Measurements from ENCODE around the gene PLB1.

DNA sequence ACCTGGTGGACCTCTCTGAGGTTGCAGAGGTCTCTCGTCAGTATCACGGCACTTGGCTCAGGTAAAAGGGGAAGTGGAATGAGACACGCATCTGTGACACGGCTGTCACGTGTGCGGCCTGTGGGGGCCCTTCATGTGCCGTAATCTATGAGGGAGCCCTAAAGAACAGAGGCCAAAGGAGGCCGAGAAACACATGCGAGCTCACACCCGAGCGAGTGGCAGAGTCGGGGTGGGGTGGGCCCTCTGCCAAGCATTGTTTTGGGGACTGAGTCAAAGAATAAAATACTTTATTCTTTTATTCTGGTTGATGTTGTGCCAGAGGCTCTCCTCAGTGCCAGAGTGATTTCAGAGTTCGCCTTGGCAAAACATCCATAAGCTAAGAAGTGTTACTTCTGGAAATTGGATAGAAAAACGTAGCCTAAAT lies 43.3 kb downstream of the PLB1 start:
- TF ChIP-seq EZH2 (IDR thresholded peaks at IDR 0.05) (no peak), POLR2AphosphoS5 (IDR thresholded peaks at IDR 0.05; ENCODE audit: borderline replicate concordance, low read depth, low read length) (no peak), FOXP2 (optimal IDR thresholded peaks at IDR 0.05; ENCODE audit: control extremely low read depth, extremely low read length, insufficient read depth) (no peak)
